Measurements from ENCODE around the gene CYP27B1.

- TF ChIP-seq CTCF (conservative IDR thresholded peaks at IDR 0.05 in 1 of 2, IDR thresholded peaks at IDR 0.05 in 1 of 2; ENCODE audit: extremely low read depth in 1 of 2, insufficient read depth in 1 of 2, low read depth in 1 of 2, low read length in 2 of 2) (peak in 1 of 2 donors; percentile 4), EZH2 (IDR thresholded peaks at IDR 0.05; ENCODE audit: borderline replicate concordance, low read length) (no peak)
Observed at GRCh38 chr12:57766464-57767304, at the start of gene CYP27B1.

Measured in mammary epithelial cell (primary cell).